Panc1 (cell line): Measurements from ENCODE around the gene CCDC80. TPM values are rescaled to one million over a fixed set of nuclear protein-coding genes. Genes with fewer than 3 reads are reported as not detected.

Source experiments
- ATAC-seq: fragments of 200-7000 bp; cut with Tn5 transposase; 2 replicates; pipeline ENCODE4 v1.9.1; 2020; ENCODE audit warnings: mild to moderate bottlenecking, moderate library complexity
- BruUV-seq: library from RNA; stranded (reverse); fragments of 400-500 nt; replicated peaks from 2 replicates; lab custom pipeline; 2021; lab: Mats Ljungman, UMichigan
- CTCF ChIA-PET: fragments of 300-600 bp; sonication (Branson Sonifier 250); formaldehyde crosslinking; loops from one replicate; lab custom pipeline; 2022; ENCODE audit warnings: antibody characterized with exemption; lab: Charles Lee
- POLR2A ChIA-PET: fragments of 300-600 bp; sonication (Branson Sonifier 250); formaldehyde crosslinking; loops from one replicate; lab custom pipeline; 2022; ENCODE audit warnings: antibody characterized with exemption; lab: Charles Lee
- DNase-seq: peaks from one replicate; pipeline ENCODE4 v3.0.0-alpha.2; 2010; ENCODE audit warnings: low read depth, low spot score
- H3K27ac ChIP-seq: 2 replicates; pipeline ENCODE4 v1.5.1; 2011; ENCODE audit warnings: mild to moderate bottlenecking, low read length, inconsistent platforms
- H3K27me3 ChIP-seq: fragments of 200-500 bp; sonication (Bioruptor generic); 2 replicates; pipeline ENCODE4 v1.6.0; 2014; ENCODE audit warnings: low read length, inconsistent platforms; ENCODE audit not compliant: control insufficient read depth, insufficient read depth
- H3K36me3 ChIP-seq: fragments of 200-500 bp; sonication (Bioruptor generic); 2 replicates; pipeline ENCODE4 v1.5.1; 2014; ENCODE audit warnings: inconsistent platforms, mild to moderate bottlenecking, low read length, moderate library complexity; ENCODE audit not compliant: control insufficient read depth, insufficient read depth
- H3K4me1 ChIP-seq: 2 replicates; pipeline ENCODE4 v1.5.1; 2011; ENCODE audit warnings: inconsistent platforms, mild to moderate bottlenecking, low read length, moderate library complexity; ENCODE audit not compliant: control insufficient read depth, insufficient read depth
- H3K4me3 ChIP-seq, 2 experiments: 2 replicates each; pipeline ENCODE4 v1.5.1; 2011 to 2012; ENCODE audit warnings: low read depth in 2 of 2, low read length in 2 of 2, mild to moderate bottlenecking in 2 of 2, inconsistent platforms in 1 of 2, moderate library complexity in 1 of 2
- H3K9me3 ChIP-seq: fragments of 200-500 bp; sonication (Bioruptor generic); 2 replicates; pipeline ENCODE4 v1.5.1; 2014; ENCODE audit warnings: low read depth, mild to moderate bottlenecking, inconsistent platforms, low read length, moderate library complexity; ENCODE audit not compliant: control insufficient read depth, insufficient read depth
- POLR2AphosphoS5 ChIP-seq: IDR thresholded peaks from 2 replicates; pipeline ENCODE4 v1.6.1; 2012; ENCODE audit warnings: mild to moderate bottlenecking, low read depth, low read length, moderate library complexity
- REST ChIP-seq, 2 experiments: IDR thresholded peaks; 2 replicates each; pipeline ENCODE4 v1.6.1; 2011 to 2012; ENCODE audit warnings: low read depth in 2 of 2, control low read depth in 1 of 2, low read length in 1 of 2, mild to moderate bottlenecking in 1 of 2, moderate library complexity in 1 of 2; ENCODE audit not compliant: insufficient read depth in 1 of 2
- SIN3A ChIP-seq: IDR thresholded peaks from 2 replicates; pipeline ENCODE4 v1.6.1; 2012; ENCODE audit warnings: low read depth, mild to moderate bottlenecking, low read length, moderate library complexity, borderline replicate concordance; ENCODE audit not compliant: insufficient read depth
- TCF7L2 ChIP-seq: IDR thresholded peaks from 2 replicates; pipeline ENCODE4 v1.6.1; 2011; ENCODE audit warnings: mild to moderate bottlenecking, low read depth, low read length, inconsistent platforms
- in situ Hi-C: cut with HindIII; loops from 2 replicates; pipeline ENCODE4 v1.10.0; 2016; ENCODE audit warnings: low sequenced_read_pairs, low pct_unique_long_range_greater_than_20kb
- intact Hi-C: fragments of 100-400 bp; cut with micrococcal nuclease; formaldehyde crosslinking; loops from one replicate; pipeline ENCODE4 v1.10.0; 2022; ENCODE audit not compliant: unreplicated experiment
- total RNA-seq: library from RNA; stranded (reverse); gene quantifications from one replicate; pipeline ENCODE4 v1.2.1, GENCODE V29; 2021; ENCODE audit not compliant: unreplicated experiment
- TF ChIP-seq, protein P1 (sequence below): fragments of 450-650 bp; IDR thresholded peaks from 2 replicates; pipeline ENCODE4 v1.5.1; 2017; ENCODE audit warnings: mild to moderate bottlenecking

Gene CCDC80
- total RNA-seq, 1 experiment from 2014 or later: 0.64 TPM

GRCh38 chr3:112637700-112638099 is 3.2 kb downstream of the CCDC80 start:
- no TSS peak for BruUV-seq
- DNase-seq: no peak

DNA sequence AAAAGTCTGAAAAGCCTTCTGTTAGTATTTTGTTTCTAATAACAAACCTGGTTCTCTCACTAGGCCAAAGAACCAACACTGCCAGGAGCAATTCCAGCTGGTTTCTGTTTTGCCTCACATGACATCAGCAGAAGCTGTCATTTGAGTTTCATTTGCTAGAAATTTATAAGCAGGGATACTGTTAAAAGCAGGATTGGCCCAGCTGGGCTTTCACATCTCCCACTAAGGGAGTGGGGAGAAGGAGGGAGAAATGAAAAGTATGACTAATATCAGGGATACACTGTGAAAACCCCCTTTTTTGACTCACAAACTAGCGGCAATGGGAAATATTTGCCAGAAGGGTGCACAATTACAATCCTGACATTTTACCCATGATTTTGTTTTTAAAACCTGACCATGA is 5.3 kb downstream of the CCDC80 start:
- in situ Hi-C loops (loop anchor here (25.0 kb wide), 1 partner anchor 352 kb away; the partner anchor contains the start of genes CD200R1 and GTPBP8), intact Hi-C loops (no loop called here)
- Histone ChIP-seq H3K27ac (no peak overlapping the region), H3K4me1 (0 out of 2 replicates have a peak, but pooled peaks cover 5% of the 10 kb centered on the region), H3K9me3 (no peaks in the 10 kb centered on the region), H3K36me3 (no peaks in the 10 kb centered on the region), H3K4me3 (no peak overlapping the region; a peak in 1 of 4 replicates), H3K27me3 (peaks cover 9% of the 10 kb centered on the region)
- ChIA-PET CTCF (no interaction called here), POLR2A (no interaction called here)
- ATAC-seq (no peak), DNase-seq (no peak)
- TF ChIP-seq POLR2AphosphoS5: no peak
- no peak for TF ChIP-seq SIN3A
- TF ChIP-seq TCF7L2: no peak
- no TSS peak for BruUV-seq

More at GRCh38 chr3:112637700-112638099, 3.2 kb downstream of the CCDC80 start:
- CTCF ChIA-PET: no interaction called here
- ATAC-seq: no peak
- no peaks in the 10 kb centered on the region for H3K36me3 ChIP-seq
- TF ChIP-seq, protein P1, sequence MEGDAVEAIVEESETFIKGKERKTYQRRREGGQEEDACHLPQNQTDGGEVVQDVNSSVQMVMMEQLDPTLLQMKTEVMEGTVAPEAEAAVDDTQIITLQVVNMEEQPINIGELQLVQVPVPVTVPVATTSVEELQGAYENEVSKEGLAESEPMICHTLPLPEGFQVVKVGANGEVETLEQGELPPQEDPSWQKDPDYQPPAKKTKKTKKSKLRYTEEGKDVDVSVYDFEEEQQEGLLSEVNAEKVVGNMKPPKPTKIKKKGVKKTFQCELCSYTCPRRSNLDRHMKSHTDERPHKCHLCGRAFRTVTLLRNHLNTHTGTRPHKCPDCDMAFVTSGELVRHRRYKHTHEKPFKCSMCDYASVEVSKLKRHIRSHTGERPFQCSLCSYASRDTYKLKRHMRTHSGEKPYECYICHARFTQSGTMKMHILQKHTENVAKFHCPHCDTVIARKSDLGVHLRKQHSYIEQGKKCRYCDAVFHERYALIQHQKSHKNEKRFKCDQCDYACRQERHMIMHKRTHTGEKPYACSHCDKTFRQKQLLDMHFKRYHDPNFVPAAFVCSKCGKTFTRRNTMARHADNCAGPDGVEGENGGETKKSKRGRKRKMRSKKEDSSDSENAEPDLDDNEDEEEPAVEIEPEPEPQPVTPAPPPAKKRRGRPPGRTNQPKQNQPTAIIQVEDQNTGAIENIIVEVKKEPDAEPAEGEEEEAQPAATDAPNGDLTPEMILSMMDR: no peak
- TF ChIP-seq POLR2AphosphoS5: no peak
- no peak for TF ChIP-seq REST (IDR thresholded peaks at IDR 0.05; ENCODE audit: insufficient read depth in 1 of 2, low read depth in 2 of 2, low read length in 1 of 2)
- TF ChIP-seq TCF7L2: no peak
- no peak for TF ChIP-seq SIN3A
- no peak overlapping the region for H3K27ac ChIP-seq
- POLR2A ChIA-PET: no interaction called here
- intact Hi-C loops (no loop called here), in situ Hi-C loops (loop anchor here (25.0 kb wide), 1 partner anchor 350 kb away; the partner anchor contains the start of genes CD200R1 and GTPBP8)
- peak overlapping the region in 1 of 2 experiments; percentile 17; a peak in 1 of 4 replicates for H3K4me3 ChIP-seq
- H3K9me3 ChIP-seq: no peaks in the 10 kb centered on the region
- H3K4me1 ChIP-seq: peaks cover 10% of the 10 kb centered on the region; the same call in 1 of the 2 replicates
- peaks cover 20% of the 10 kb centered on the region for H3K27me3 ChIP-seq
